CD4-positive, alpha-beta T cell (primary cell): Measurements from ENCODE around the gene CRTC1. TPM values are rescaled to one million over a fixed set of nuclear protein-coding genes. Genes with fewer than 3 reads are reported as not detected.
A peak's percentile ranks its signal among the peaks of the same experiment; 100 is the strongest.

Source experiments
- ATAC-seq: fragments of 200-7000 bp; cut with Tn5 transposase; one replicate; pipeline ENCODE4 v1.10.0; 2022; ENCODE audit warnings: mild to moderate bottlenecking; ENCODE audit not compliant: poor library complexity
- CTCF ChIA-PET: fragments of 350-600 bp; sonication (Branson Sonifier 250); formaldehyde crosslinking; loops from one replicate; lab custom pipeline; 2021; ENCODE audit warnings: antibody characterized with exemption, inconsistent platforms; lab: Charles Lee
- POLR2A ChIA-PET: fragments of 350-600 bp; sonication (Branson Sonifier 250); formaldehyde crosslinking; loops from one replicate; lab custom pipeline; 2021; ENCODE audit warnings: antibody characterized with exemption, inconsistent platforms; lab: Charles Lee
- DNase-seq, 14 experiments: peaks; one replicate each; pipeline ENCODE4 v3.0.0-alpha.2; 2013 to 2020; ENCODE audit warnings: mixed read lengths in 2 of 14
- H3K27ac ChIP-seq, 2 donors: one replicate each; pipeline versions ENCODE4 v1.5.1 to v1.7.0; 2013; ENCODE audit warnings: low read length in 2 of 2, low read depth in 1 of 2, mild to moderate bottlenecking in 1 of 2
- H3K27me3 ChIP-seq, 2 experiments: 1 replicate in 1 of 2; 2 replicates in 1 of 2; pipeline versions ENCODE4 v1.6.1 to v1.7.0; 2013; ENCODE audit warnings: low read length in 2 of 2, control low read depth in 1 of 2, mild to moderate bottlenecking in 1 of 2, moderate library complexity in 1 of 2; ENCODE audit not compliant: insufficient read depth in 2 of 2, control insufficient read depth in 1 of 2
- H3K36me3 ChIP-seq: one replicate; pipeline ENCODE4 v1.6.1; 2013; ENCODE audit warnings: low read length, control low read depth; ENCODE audit not compliant: insufficient read depth
- H3K4me1 ChIP-seq: one replicate; pipeline ENCODE4 v1.6.1; 2013; ENCODE audit warnings: low read length, control low read depth; ENCODE audit not compliant: insufficient read depth
- H3K4me3 ChIP-seq: one replicate; pipeline ENCODE4 v1.5.1; 2013; ENCODE audit warnings: mild to moderate bottlenecking, low read length, moderate library complexity
- H3K9me3 ChIP-seq, 2 experiments: 1 replicate in 1 of 2; 2 replicates in 1 of 2; pipeline versions ENCODE4 v1.6.1 to v1.7.0; 2013; ENCODE audit warnings: low read length in 2 of 2, mild to moderate bottlenecking in 2 of 2, control low read depth in 1 of 2, moderate library complexity in 1 of 2; ENCODE audit not compliant: control insufficient read depth in 1 of 2, insufficient read depth in 1 of 2
- H3K27ac Mint-ChIP-seq: one replicate; pipeline ENCODE4 v1.8.0; 2020; ENCODE audit warnings: mixed read lengths
- H3K27me3 Mint-ChIP-seq: one replicate; pipeline ENCODE4 v1.8.0; 2021; ENCODE audit warnings: mixed read lengths
- H3K36me3 Mint-ChIP-seq: one replicate; pipeline ENCODE4 v1.8.0; 2021; ENCODE audit warnings: low read depth, mixed read lengths
- H3K4me1 Mint-ChIP-seq: one replicate; pipeline ENCODE4 v1.8.0; 2021; ENCODE audit warnings: low read depth, mixed read lengths
- H3K4me3 Mint-ChIP-seq: one replicate; pipeline ENCODE4 v1.8.0; 2020; ENCODE audit warnings: mild to moderate bottlenecking, mixed read lengths
- H3K9me3 Mint-ChIP-seq: one replicate; pipeline ENCODE4 v1.8.0; 2020; ENCODE audit warnings: mixed read lengths
- CTCF ChIP-seq: fragments of 200-600 bp; IDR thresholded peaks from one replicate; pipeline ENCODE4 v1.8.0; 2022; ENCODE audit warnings: antibody characterized with exemption, mild to moderate bottlenecking
- intact Hi-C, 2 experiments: fragments of 100-400 bp; cut with DNase I in 1 of 2; cut with micrococcal nuclease in 1 of 2; formaldehyde crosslinking; loops; one replicate each; pipeline versions ENCODE4 v1.15.1 to v1.9.0; 2023 to 2025; cut with DNase I, micrococcal nuclease
- total RNA-seq, 174 experiments: library from RNA in 2 of 174; stranded (reverse) in 2 of 174; gene quantifications; one replicate each; pipeline ENCODE4 v1.2.3 and lab custom pipeline; 2021 to 2026

The CRTC1 gene
- total RNA-seq, 2 experiments from 2014 or later: 11.8 to 12.2 TPM

GRCh38 chr19:18719541-18719940 is 36.1 kb downstream of the CRTC1 start:
- peaks cover 10% of the 10 kb centered on the region for H3K4me1 ChIP-seq
- no peaks in the 10 kb centered on the region for H3K9me3 Mint-ChIP-seq
- ChIA-PET CTCF (no interaction called here), POLR2A (no interaction called here)
- no peak overlapping the region for H3K27ac Mint-ChIP-seq
- peak in 1 of 14 experiments; percentile 12 for DNase-seq
- H3K4me3 Mint-ChIP-seq: no peak overlapping the region
- intact Hi-C loops: no loop called here
- no peaks in the 10 kb centered on the region for H3K27me3 Mint-ChIP-seq
- TF ChIP-seq CTCF: no peak
- H3K36me3 Mint-ChIP-seq: peaks cover 11% of the 10 kb centered on the region
- no peaks in the 10 kb centered on the region for H3K27me3 ChIP-seq
- no peaks in the 10 kb centered on the region for H3K9me3 ChIP-seq
- no peak for ATAC-seq
- no peak overlapping the region for H3K4me3 ChIP-seq
- H3K27ac ChIP-seq: no peak overlapping the region
- H3K36me3 ChIP-seq: peaks cover 12% of the 10 kb centered on the region
- peaks cover 26% of the 10 kb centered on the region for H3K4me1 Mint-ChIP-seq

- CTCF ChIA-PET: no interaction called here
- no peaks in the 10 kb centered on the region for H3K27me3 Mint-ChIP-seq
- TF ChIP-seq CTCF: no peak
Measured at GRCh38 chr19:18723871-18724377, 40.4 kb downstream of the CRTC1 start.

GRCh38 chr19:18725841-18726770 is 42.6 kb downstream of the CRTC1 start:
- Mint-ChIP-seq H3K4me3 (no peak overlapping the region), H3K9me3 (no peaks in the 10 kb centered on the region), H3K27me3 (no peaks in the 10 kb centered on the region), H3K36me3 (peaks cover 4% of the 10 kb centered on the region), H3K4me1 (no peaks in the 10 kb centered on the region), H3K27ac (no peak overlapping the region)
- H3K27me3 ChIP-seq: no peaks in the 10 kb centered on the region
- ChIA-PET POLR2A (no interaction called here), CTCF (no interaction called here)
- no peaks in the 10 kb centered on the region for H3K4me1 ChIP-seq
- peaks cover 10% of the 10 kb centered on the region for H3K36me3 ChIP-seq
- intact Hi-C loops: no loop called here
- ATAC-seq: no peak
- H3K4me3 ChIP-seq: no peak overlapping the region
- no peaks in the 10 kb centered on the region for H3K9me3 ChIP-seq
- H3K27ac ChIP-seq: no peak overlapping the region
- no peak for TF ChIP-seq CTCF
- DNase-seq: no peak

More at GRCh38 chr19:18723871-18724377, 40.4 kb downstream of the CRTC1 start:
- Mint-ChIP-seq H3K4me1 (peaks cover under 1% of the 10 kb centered on the region), H3K27ac (no peak overlapping the region), H3K9me3 (no peaks in the 10 kb centered on the region), H3K4me3 (no peak overlapping the region), H3K36me3 (peaks cover 4% of the 10 kb centered on the region)
- H3K27me3 ChIP-seq: no peaks in the 10 kb centered on the region
- H3K4me3 ChIP-seq: no peak overlapping the region
- ATAC-seq (no peak), DNase-seq (no peak)
- POLR2A ChIA-PET: no interaction called here
- no peaks in the 10 kb centered on the region for H3K4me1 ChIP-seq
- H3K9me3 ChIP-seq: no peaks in the 10 kb centered on the region
- H3K27ac ChIP-seq: no peak overlapping the region
- peaks cover 10% of the 10 kb centered on the region for H3K36me3 ChIP-seq
- intact Hi-C loops: no loop called here
